ENCODE measurements around the gene PTPN5. TPM values are rescaled to one million over a fixed set of nuclear protein-coding genes. Genes with fewer than 3 reads are reported as not detected.

PTPN5 gene
- total RNA-seq, 2 donors from 2014 or later, result 0.77 to 4.8 TPM

DNA sequence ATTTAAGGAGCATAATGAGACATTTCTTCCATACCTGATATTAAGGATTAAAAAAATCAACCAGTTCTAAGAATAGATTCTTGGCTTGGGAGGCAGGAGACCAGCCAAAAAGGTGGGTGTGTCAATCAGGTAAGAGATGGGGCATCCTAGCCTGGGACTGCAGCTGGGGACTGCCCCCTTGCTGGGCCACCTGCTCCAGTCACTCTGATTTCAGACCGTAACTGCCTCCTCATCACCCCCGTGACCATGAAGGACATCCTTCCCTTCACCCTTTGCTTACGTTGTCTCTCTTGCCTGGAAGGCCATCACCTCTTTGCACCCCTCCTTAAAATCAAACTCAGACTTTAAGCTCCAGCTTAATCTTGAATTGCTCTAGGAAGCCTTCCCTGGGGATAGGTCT, 17.9 kb downstream of the PTPN5 start:
- H3K27me3 ChIP-seq (replicated peaks; ENCODE audit: insufficient read depth), result no peaks in the 10 kb centered on the region
- DNase-seq (ENCODE audit: low spot score), result no peak
- H3K4me3 ChIP-seq, result no peak overlapping the region
- WGBS, result 80% methylated on average over 3 of the region's 3 CpGs
- H3K9me3 ChIP-seq, result no peaks in the 10 kb centered on the region
- H3K27ac ChIP-seq, result no peak overlapping the region
- H3K4me1 ChIP-seq (replicated peaks), result no peaks in the 10 kb centered on the region
- H3K36me3 ChIP-seq, result no peaks in the 10 kb centered on the region
- intact Hi-C loops (cut with DNase I), result no loop called here
- no peak for TF ChIP-seq POLR2AphosphoS5 (IDR thresholded peaks at IDR 0.05)
- TF ChIP-seq POLR2A (IDR thresholded peaks at IDR 0.05), result no peak
- TF ChIP-seq, protein P1, sequence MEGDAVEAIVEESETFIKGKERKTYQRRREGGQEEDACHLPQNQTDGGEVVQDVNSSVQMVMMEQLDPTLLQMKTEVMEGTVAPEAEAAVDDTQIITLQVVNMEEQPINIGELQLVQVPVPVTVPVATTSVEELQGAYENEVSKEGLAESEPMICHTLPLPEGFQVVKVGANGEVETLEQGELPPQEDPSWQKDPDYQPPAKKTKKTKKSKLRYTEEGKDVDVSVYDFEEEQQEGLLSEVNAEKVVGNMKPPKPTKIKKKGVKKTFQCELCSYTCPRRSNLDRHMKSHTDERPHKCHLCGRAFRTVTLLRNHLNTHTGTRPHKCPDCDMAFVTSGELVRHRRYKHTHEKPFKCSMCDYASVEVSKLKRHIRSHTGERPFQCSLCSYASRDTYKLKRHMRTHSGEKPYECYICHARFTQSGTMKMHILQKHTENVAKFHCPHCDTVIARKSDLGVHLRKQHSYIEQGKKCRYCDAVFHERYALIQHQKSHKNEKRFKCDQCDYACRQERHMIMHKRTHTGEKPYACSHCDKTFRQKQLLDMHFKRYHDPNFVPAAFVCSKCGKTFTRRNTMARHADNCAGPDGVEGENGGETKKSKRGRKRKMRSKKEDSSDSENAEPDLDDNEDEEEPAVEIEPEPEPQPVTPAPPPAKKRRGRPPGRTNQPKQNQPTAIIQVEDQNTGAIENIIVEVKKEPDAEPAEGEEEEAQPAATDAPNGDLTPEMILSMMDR (IDR thresholded peaks at IDR 0.05), result no peak

DNA sequence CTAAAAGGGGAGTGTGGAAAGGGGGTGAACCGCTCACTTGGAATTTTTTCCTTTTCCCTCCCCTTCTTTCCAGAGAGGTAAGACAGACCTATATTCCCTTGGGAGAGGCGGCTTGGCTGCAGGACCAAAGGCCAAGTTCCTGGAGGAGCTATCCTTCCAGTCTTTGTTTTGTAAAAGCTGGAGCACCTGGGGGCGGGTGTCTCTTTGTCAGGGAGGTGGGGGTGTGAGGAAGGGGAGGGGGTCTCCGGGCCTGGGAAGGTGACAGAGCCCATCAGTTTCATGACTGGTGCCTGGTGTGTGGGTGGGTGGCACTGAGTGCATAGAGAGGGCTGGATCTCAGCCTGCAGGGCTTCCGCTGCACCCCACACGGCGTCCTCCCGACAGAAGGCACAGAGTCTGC, 18.5 kb downstream of the PTPN5 start:
- WGBS, result 65% methylated on average over 8 of the region's 8 CpGs
- H3K4me3 ChIP-seq, result no peak overlapping the region
- no peaks in the 10 kb centered on the region for H3K4me1 ChIP-seq (replicated peaks)
- H3K27me3 ChIP-seq (replicated peaks; ENCODE audit: insufficient read depth), result no peaks in the 10 kb centered on the region
- no peak for DNase-seq (ENCODE audit: low spot score)
- H3K36me3 ChIP-seq, result no peaks in the 10 kb centered on the region
- TF ChIP-seq, protein P1 (IDR thresholded peaks at IDR 0.05), result no peak
- TF ChIP-seq POLR2A (IDR thresholded peaks at IDR 0.05) (no peak), POLR2AphosphoS5 (IDR thresholded peaks at IDR 0.05) (no peak)
- H3K27ac ChIP-seq, result no peak overlapping the region
- no peaks in the 10 kb centered on the region for H3K9me3 ChIP-seq
- intact Hi-C loops (cut with DNase I), result no loop called here

DNA sequence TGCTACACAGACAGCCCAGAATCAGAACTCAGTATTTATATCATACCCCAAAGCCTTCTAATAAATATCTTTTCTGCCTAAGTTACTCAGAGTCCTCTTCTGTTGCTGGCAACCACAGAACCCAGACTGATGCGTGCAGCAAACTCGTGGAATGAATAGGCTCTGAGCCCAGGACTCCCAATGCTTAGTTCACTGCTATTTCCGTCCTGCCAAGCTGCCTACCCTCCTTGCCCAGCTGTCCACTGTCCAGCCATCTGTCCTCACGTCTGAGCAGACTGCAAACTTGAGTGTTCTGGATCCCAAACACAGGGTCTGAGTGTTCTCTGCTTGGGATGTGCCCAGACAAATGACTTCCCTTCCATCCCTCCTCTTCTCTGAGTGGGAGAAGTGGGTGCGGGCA, 19.4 kb downstream of the PTPN5 start:
- Histone ChIP-seq H3K4me1 (replicated peaks) (no peaks in the 10 kb centered on the region), H3K4me3 (no peak overlapping the region), H3K27me3 (replicated peaks; ENCODE audit: insufficient read depth) (no peaks in the 10 kb centered on the region), H3K27ac (no peak overlapping the region), H3K36me3 (no peaks in the 10 kb centered on the region), H3K9me3 (no peaks in the 10 kb centered on the region)
- DNase-seq (ENCODE audit: low spot score), result no peak
- intact Hi-C loops (cut with DNase I), result no loop called here
- TF ChIP-seq, protein P1 (IDR thresholded peaks at IDR 0.05), result no peak
- no peak for TF ChIP-seq POLR2AphosphoS5 (IDR thresholded peaks at IDR 0.05)
- no peak for TF ChIP-seq POLR2A (IDR thresholded peaks at IDR 0.05)
- 73% methylated on average over 5 of the region's 5 CpGs for WGBS

DNA sequence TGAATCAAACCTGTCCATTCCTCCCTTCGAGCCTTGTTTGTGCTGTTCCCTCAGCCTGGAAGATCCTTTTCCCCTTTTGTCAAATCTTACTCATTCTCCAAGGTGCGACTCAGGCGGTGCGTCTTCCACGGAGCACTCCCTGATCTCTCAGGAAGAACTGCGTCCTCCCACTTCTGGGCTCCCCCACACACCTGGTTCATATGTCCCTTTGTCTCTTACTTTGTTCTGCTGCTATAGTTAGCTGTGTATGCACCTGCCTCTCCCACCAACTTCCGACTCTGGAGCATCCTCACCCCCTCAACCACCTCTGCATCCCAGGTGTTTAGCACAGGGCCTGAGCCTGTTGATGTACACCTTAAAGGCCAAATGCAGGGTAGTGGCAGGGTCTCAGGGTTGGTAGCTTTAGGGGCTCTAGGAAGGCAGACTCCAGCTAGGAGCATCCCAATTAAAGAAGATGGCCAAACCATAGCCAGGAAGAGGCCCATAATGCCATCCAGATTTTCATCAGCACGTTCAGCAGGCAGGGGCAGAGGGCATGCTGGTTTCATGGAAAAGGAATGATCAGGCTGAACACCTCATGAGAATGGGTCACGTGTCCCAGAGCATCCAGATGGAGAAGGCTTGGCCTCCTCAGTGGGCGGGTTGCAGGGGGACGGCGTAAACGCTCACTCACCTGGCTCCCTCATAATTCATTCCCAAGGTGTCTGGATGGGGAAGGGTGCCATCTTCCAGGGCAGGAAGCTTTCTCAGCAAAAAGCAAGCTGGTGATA, 20.1 kb downstream of the PTPN5 start:
- intact Hi-C loops (cut with DNase I), result no loop called here
- TF ChIP-seq, protein P1 (IDR thresholded peaks at IDR 0.05), result no peak
- TF ChIP-seq POLR2A (IDR thresholded peaks at IDR 0.05), result no peak
- TF ChIP-seq POLR2AphosphoS5 (IDR thresholded peaks at IDR 0.05), result no peak

More for the DNA sequence above, 20.1 kb downstream of the PTPN5 start:
- Histone ChIP-seq H3K4me1 (replicated peaks) (no peaks in the 10 kb centered on the region), H3K9me3 (no peaks in the 10 kb centered on the region), H3K4me3 (no peak overlapping the region), H3K36me3 (no peaks in the 10 kb centered on the region), H3K27ac (no peak overlapping the region), H3K27me3 (replicated peaks; ENCODE audit: insufficient read depth) (no peaks in the 10 kb centered on the region)
- WGBS, result 74% methylated on average over 13 of the region's 13 CpGs
- no peak for DNase-seq (ENCODE audit: low spot score)

Measured in prostate gland (tissue), 2 donors.